Islet of Langerhans (tissue), 1 donor: ENCODE data around the gene NOC2L.
"Not testable (repeated sequence)": the region's sequence is repeated elsewhere in the genome, so short reads cannot be mapped to it uniquely, and the experiment has no call there.

ENCODE experiments used
- FAIRE-seq: peaks from one replicate; lab custom pipeline; 2011; peaks lifted over from hg19 to GRCh38; lab: Jason Lieb, UNC

Gene NOC2L

DNA sequence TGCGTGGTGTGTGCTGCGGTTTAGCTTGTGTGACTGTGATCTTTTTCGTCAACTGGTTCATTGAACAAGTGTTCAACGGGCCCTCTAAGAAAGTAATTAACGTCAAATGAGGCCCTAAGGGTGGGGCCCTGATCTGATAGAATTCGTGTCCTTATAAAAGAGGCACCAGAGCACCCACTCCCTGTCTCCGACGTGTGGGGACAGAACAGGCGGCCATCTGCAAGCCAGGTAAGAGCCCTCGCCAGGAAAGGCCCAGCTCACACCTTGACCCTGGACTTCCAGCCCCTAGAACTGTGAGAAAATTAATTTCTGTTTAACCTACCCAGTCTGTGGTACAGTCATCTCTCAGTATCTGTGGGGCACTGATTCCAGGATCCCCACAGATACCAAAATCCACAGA, 55.8 kb downstream of the NOC2L start:
- no peak for FAIRE-seq

DNA sequence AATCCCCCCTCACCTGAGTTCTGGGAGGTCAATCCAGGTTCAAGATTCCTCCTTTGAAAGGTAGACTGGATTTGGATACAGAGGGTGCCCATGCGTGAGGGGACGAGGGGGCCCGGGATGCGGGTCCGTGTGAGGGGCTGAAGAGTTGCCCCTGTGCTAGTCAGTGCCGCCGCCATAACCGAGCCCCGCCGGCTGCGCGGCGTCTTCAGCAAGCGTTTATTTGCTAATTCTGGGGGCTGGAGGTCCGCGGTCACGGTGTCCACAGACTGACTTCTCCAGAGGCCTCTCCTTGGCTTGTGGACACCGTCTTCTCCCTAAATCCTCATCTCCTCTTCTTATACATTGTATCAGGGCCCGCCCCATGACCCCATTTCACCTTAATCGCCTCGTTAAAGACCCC, 56.3 kb downstream of the NOC2L start:
- no peak for FAIRE-seq

DNA sequence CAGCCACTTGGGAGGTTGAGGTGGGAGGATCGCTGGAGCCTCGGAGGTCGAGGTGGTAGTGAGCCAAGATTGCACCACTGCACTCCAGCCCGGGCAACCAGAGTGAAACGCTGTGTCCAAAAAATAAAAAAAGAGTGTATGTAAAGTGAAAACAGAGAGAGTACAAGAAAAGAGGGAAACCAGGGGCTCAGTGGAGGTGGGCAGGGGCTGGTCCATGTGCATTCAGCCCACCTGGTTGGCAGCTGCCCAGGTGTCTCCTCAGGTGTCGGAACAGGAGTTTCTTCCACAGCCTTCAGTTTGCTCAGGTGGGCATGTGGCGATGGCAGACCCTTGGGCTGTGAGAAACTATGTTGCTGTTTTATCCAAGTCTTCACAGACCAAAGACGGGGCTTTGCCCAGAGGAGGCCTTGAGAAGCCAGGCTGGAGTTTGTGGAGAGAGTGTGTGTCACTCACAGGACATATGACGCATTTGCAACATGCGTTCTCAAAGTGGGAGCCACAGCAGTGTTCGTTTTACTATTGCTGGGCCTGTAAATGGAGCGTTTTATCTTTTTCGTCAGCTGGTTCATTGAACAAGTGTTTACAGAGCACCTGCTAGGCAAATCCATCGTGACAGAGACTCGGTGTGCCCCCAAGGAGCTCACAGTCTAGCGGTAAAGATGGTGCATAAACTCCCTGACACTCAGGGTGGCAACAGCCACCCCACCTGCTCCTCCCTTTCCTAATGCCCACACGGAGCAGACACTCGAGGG, 57.8 kb downstream of the NOC2L start:
- no peak for FAIRE-seq

DNA sequence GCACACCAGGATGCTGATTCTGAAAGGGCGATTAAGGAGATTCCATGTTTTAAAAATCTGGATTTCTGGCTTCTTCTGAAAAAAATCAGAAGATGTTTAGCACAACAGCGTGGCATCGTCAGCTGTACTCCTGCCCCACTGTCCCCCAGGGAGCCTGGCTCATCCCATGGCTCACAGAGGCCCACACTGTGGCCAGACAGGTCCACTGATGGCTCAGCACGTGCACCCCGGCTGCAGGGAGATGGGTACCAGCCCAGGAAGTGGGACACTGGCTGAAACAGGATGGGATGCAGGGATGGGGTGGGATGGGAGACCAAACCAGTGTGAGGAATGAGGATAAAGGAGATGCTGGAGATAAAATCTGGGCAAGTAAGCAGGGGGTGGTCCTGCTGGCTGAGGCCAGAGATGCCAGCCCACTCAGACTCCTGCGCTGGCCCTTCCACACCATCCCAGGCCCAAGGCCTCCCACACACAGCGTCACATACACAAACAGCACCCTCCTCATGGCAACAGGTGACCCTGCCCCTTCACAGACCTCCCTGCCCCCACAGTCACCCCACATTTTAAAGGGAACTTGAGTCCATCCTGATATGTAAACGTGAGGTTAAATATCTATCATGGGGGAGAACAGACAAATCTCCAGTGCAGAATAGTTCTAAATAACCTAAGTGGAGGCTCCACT, 59.3 kb downstream of the NOC2L start:
- no peak for FAIRE-seq

DNA sequence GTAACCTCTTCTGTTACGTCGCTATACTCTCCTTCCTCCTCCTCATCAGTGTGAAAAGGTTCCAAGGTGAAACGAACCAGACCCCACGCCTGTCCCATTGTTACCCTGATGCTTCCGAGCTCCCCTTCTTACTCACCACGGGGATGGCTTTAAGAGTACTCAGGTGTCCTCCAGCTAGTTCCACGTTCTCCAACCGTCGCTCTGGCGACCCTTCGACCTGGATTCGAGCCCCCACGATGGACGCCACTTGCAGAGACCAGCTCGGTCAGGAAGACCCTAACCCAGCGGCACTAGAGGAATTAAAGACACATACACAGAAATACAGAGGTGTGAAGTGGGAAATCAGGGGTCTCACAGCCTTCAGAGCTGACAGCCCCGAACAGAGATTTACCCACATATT, 61.1 kb downstream of the NOC2L start:
- FAIRE-seq, result not testable (repeated sequence)

DNA sequence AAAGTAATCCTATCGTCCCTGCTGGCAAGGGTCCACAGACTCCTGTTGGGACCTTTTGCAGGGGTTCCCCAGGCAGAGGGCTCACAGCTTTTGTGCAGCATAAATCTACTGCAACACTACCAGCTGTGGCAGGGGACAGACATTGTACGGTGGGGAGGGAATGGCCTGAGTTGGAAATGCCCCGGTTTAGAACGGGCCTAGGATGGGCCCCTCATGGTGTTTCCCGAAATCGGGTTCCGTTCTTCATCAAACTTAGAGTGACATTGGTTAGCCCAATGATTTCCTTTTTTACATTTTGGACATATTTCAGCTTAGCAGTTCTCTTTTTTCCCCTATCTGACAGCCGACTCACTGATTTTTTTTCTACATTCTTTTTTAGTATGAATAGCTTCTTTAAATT, 61.8 kb downstream of the NOC2L start:
- FAIRE-seq, result no peak
